GM23248 (cell line): ENCODE measurements around the gene MAMDC4.
"Not testable (repeated sequence)": the region's sequence is repeated elsewhere in the genome, so short reads cannot be mapped to it uniquely, and the experiment has no call there.

Experiments
- EZH2 ChIP-seq: fragments of 200-600 bp; sonication (generic); IDR thresholded peaks from 2 replicates; pipeline ENCODE4 v1.6.1; 2018; ENCODE audit warnings: antibody characterized with exemption, mild to moderate bottlenecking; ENCODE audit not compliant: insufficient read depth, poor library complexity, severe bottlenecking
- EZH2phosphoT487 ChIP-seq: fragments of 200-600 bp; sonication (generic); IDR thresholded peaks from 2 replicates; pipeline ENCODE4 v1.6.1; 2018; ENCODE audit warnings: antibody characterized with exemption, moderate library complexity, mild to moderate bottlenecking, low read depth; ENCODE audit not compliant: insufficient read depth

DNA sequence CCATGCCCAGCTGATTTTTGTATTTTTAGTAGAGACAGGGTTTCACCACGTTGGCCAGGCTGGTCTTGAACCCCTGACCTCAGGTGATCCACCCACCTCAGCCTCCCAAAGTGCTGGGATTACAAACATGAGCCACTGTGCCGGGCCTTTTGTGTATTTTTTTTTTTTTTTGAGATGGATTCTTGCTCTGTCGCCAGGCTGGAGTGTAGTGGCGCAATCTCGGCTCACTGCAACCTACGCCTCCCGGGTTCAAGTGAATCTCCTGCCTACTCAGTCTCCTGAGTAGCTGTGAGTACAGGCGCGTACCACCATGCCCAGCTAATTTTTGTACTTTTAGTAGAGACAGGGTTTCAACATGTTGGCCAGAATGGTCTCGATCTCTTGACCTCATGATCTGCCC, 31.5 kb downstream of the MAMDC4 start:
- TF ChIP-seq EZH2phosphoT487, EZH2: not testable (repeated sequence)
